Measurements from ENCODE around the gene SMG6. TPM values are rescaled to one million over a fixed set of nuclear protein-coding genes. Genes with fewer than 3 reads are reported as not detected.
"Not testable (repeated sequence)": the region's sequence is repeated elsewhere in the genome, so short reads cannot be mapped to it uniquely, and the experiment has no call there.

Gene SMG6
- total RNA-seq, 1 donor from 2014 or later = 19.4 TPM

- TF ChIP-seq CTCF (conservative IDR thresholded peaks at IDR 0.05; ENCODE audit: low read depth, low read length) = no peak
- DNase-seq (ENCODE audit: low read depth) = no peak
- no peak overlapping the region for H3K4me3 ChIP-seq (ENCODE audit: low read depth, low read length)
These were observed 284.7 kb downstream of the SMG6 start for GRCh38 chr17:2018716-2019510.

GRCh38 chr17:2017274-2017941 is 286.2 kb downstream of the SMG6 start:
- no peak overlapping the region for H3K4me3 ChIP-seq (ENCODE audit: low read depth, low read length)
- DNase-seq (ENCODE audit: low read depth) = no peak
- no peak for TF ChIP-seq CTCF (conservative IDR thresholded peaks at IDR 0.05; ENCODE audit: low read depth, low read length)

- no peak overlapping the region for H3K4me3 ChIP-seq (ENCODE audit: low read depth, low read length)
- no peak for DNase-seq (ENCODE audit: low read depth)
- TF ChIP-seq CTCF (conservative IDR thresholded peaks at IDR 0.05; ENCODE audit: low read depth, low read length) = no peak
These were observed 287.1 kb downstream of the SMG6 start for GRCh38 chr17:2016494-2016893.

GRCh38 chr17:2015314-2015713 is 288.3 kb downstream of the SMG6 start:
- DNase-seq (ENCODE audit: low read depth) = no peak
- no peak overlapping the region for H3K4me3 ChIP-seq (ENCODE audit: low read depth, low read length)
- TF ChIP-seq CTCF (conservative IDR thresholded peaks at IDR 0.05; ENCODE audit: low read depth, low read length) = no peak

GRCh38 chr17:2013994-2014317 is 289.6 kb downstream of the SMG6 start:
- no peak for DNase-seq (ENCODE audit: low read depth)
- H3K4me3 ChIP-seq (ENCODE audit: low read depth, low read length) = no peak overlapping the region
- no peak for TF ChIP-seq CTCF (conservative IDR thresholded peaks at IDR 0.05; ENCODE audit: low read depth, low read length)

- not testable (repeated sequence) for H3K4me3 ChIP-seq (ENCODE audit: low read depth, low read length); DNase-seq (ENCODE audit: low read depth)
These were observed 290.2 kb downstream of the SMG6 start for GRCh38 chr17:2013220-2013993.

- TF ChIP-seq CTCF (conservative IDR thresholded peaks at IDR 0.05; ENCODE audit: low read depth, low read length) = no peak
- no peak overlapping the region for H3K4me3 ChIP-seq (ENCODE audit: low read depth, low read length)
- DNase-seq (ENCODE audit: low read depth) = no peak
These were observed 291.1 kb downstream of the SMG6 start for GRCh38 chr17:2012499-2012898.
